PC-3 (cell line): ENCODE measurements around the gene ATOH8. TPM values are rescaled to one million over a fixed set of nuclear protein-coding genes. Genes with fewer than 3 reads are reported as not detected.
"Not testable (repeated sequence)": the region's sequence is repeated elsewhere in the genome, so short reads cannot be mapped to it uniquely, and the experiment has no call there.

Experiments
- ATAC-seq: fragments of 200-7000 bp; cut with Tn5 transposase; 2 replicates; pipeline ENCODE4 v1.9.1; 2020; ENCODE audit warnings: mild to moderate bottlenecking, moderate library complexity
- BruUV-seq: library from RNA; stranded (reverse); fragments of 400-500 nt; replicated peaks from 2 replicates; lab custom pipeline; 2021; lab: Mats Ljungman, UMichigan
- CTCF ChIA-PET: fragments of 300-600 bp; sonication (Branson Sonifier 250); formaldehyde crosslinking; loops from one replicate; lab custom pipeline; 2022; ENCODE audit warnings: antibody characterized with exemption; lab: Charles Lee
- POLR2A ChIA-PET: fragments of 300-600 bp; sonication (Branson Sonifier 250); formaldehyde crosslinking; loops from one replicate; lab custom pipeline; 2022; ENCODE audit warnings: antibody characterized with exemption; ENCODE audit not compliant: unreplicated experiment; lab: Charles Lee
- DNase-seq: peaks from one replicate; pipeline ENCODE4 v3.0.0-alpha.2; 2015
- H2AFZ ChIP-seq: fragments of 300-600 bp; sonication (generic); 2 replicates; pipeline ENCODE4 v1.6.0; 2016; ENCODE audit warnings: antibody characterized with exemption, low read length
- H3F3A ChIP-seq: fragments of 300-600 bp; sonication (generic); one replicate; pipeline ENCODE4 v1.6.0; 2017; ENCODE audit warnings: antibody characterized with exemption, low read length, control low read depth, mild to moderate bottlenecking; ENCODE audit not compliant: unreplicated experiment
- H3K27ac ChIP-seq: fragments of 300-600 bp; sonication (generic); 2 replicates; pipeline ENCODE4 v1.5.1; 2016; ENCODE audit warnings: mild to moderate bottlenecking, low read length
- H3K27me3 ChIP-seq: fragments of 300-600 bp; sonication (generic); 2 replicates; pipeline ENCODE4 v1.6.1; 2016; ENCODE audit warnings: low read length, mixed read lengths
- H3K36me3 ChIP-seq: fragments of 300-600 bp; sonication (generic); 2 replicates; pipeline ENCODE4 v1.6.1; 2016; ENCODE audit warnings: low read depth, mixed run types, low read length, mixed read lengths
- H3K4me1 ChIP-seq: fragments of 300-600 bp; sonication (generic); 2 replicates; pipeline ENCODE4 v1.5.1; 2016; ENCODE audit warnings: low read length; ENCODE audit not compliant: insufficient read depth
- H3K4me2 ChIP-seq: fragments of 300-600 bp; sonication (generic); 2 replicates; pipeline ENCODE4 v1.6.0; 2016; ENCODE audit warnings: low read length
- H3K4me3 ChIP-seq: fragments of 300-600 bp; sonication (generic); 2 replicates; pipeline ENCODE4 v1.5.1; 2016; ENCODE audit warnings: mild to moderate bottlenecking, low read length, mixed read lengths
- H3K79me2 ChIP-seq: fragments of 300-600 bp; sonication (generic); 2 replicates; pipeline ENCODE4 v1.6.1; 2017; ENCODE audit warnings: low read length, mixed read lengths
- H3K9ac ChIP-seq: fragments of 300-600 bp; sonication (generic); 2 replicates; pipeline ENCODE4 v1.6.0; 2016; ENCODE audit warnings: mild to moderate bottlenecking, low read length
- H3K9me2 ChIP-seq: fragments of 300-600 bp; sonication (generic); replicated peaks from 2 replicates; pipeline ENCODE4 v1.6.1; 2016; ENCODE audit warnings: mixed run types, low read length, mixed read lengths
- H3K9me3 ChIP-seq: fragments of 300-600 bp; sonication (generic); 2 replicates; pipeline ENCODE4 v1.6.1; 2016; ENCODE audit warnings: low read length, mixed read lengths
- H4K20me1 ChIP-seq: fragments of 300-600 bp; sonication (generic); 2 replicates; pipeline ENCODE4 v1.6.1; 2016; ENCODE audit warnings: low read length, mixed read lengths
- EZH2 ChIP-seq: fragments of 300-600 bp; sonication (generic); IDR thresholded peaks from one replicate; pipeline ENCODE4 v1.6.1; 2017; ENCODE audit warnings: antibody characterized with exemption, mild to moderate bottlenecking, low read length; ENCODE audit not compliant: unreplicated experiment
- EZH2phosphoT487 ChIP-seq: fragments of 300-600 bp; sonication (generic); IDR thresholded peaks from 2 replicates; pipeline ENCODE4 v1.6.1; 2018; ENCODE audit warnings: mild to moderate bottlenecking, antibody characterized with exemption, low read length, borderline replicate concordance
- intact Hi-C: fragments of 100-400 bp; cut with micrococcal nuclease; formaldehyde crosslinking; loops from 2 replicates; pipeline ENCODE4 v1.9.0; 2023
- total RNA-seq: library from RNA; depleted of rRNA; stranded (reverse); fragments of >200 nt; gene quantifications from 2 replicates; pipeline ENCODE4 v1.2.3, GENCODE V29; 2014
- TF ChIP-seq, protein P1 (sequence below): fragments of 300-600 bp; sonication (generic); conservative IDR thresholded peaks from 2 replicates; pipeline ENCODE4 v1.5.1; 2017; ENCODE audit warnings: antibody characterized with exemption, low read depth, mild to moderate bottlenecking, low read length

Gene ATOH8
- total RNA-seq, 1 experiment from 2014 or later, result 0.04 TPM

DNA sequence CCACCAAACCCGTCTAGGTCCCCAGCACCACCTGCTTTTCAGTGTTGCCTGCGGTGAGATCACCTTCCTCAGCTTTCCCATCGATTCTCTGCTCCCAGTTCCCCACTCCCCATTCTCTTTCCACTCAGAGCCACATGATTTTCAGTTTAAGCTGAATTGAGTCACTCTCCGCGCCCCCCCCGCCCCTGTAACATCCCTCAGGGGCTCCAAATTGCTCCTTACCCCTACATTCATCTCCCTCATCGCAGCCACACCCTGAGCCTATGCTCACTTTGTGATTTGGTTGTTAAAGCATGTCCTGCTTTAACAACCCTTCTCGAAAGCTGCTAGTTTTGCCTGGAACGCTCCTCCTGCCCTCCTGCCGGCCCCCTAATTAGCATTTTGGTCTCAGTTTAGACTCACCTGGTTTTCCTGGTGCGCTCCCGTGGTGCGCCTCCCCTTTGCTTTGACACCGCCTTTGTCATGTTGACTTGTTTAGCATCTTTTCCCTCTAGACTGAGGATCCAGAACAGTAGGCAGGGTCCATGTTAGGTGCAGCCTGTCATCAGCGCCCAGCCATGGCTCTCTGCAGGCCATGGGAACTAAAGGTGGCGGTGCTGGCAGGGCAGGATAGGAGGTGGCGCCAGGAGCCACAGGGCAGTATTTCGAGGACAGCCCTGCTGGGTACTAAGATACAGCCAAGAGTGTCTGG is 74.2 kb downstream of the ATOH8 start:
- POLR2A ChIA-PET, result no interaction called here
- CTCF ChIA-PET, result interaction anchor here (0.5 to 1.9 kb wide), 18 partner anchors 10 to 377 kb away, joined by 3 to 13 read pairs (median 4); partner anchors contain the start of genes POLR1A and PTCD3

DNA sequence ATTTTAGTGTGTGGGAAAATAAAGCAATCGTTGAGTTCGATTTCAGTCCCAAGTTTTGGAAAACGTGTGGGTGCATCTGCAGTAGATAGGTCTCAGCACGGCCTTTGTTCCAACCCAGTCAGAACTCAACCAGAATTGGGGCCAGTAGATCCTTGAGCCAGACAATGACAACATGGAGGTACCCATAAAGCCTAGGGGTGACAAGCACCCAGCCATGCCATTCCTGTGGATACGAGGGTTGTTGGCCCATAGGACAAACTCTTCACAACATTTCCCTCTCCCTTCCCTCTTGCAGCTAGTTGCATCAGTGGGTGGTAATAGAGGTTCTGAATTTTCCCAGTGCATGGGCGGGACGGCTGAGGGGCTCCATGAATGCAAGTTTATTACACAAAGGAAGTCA is 74.9 kb downstream of the ATOH8 start:
- DNase-seq, result no peak
- CTCF ChIA-PET, result no interaction called here
- no peak overlapping the region for H3K4me3 ChIP-seq
- H3K9me3 ChIP-seq, result no peaks in the 10 kb centered on the region
- no peaks in the 10 kb centered on the region for H3F3A ChIP-seq
- H4K20me1 ChIP-seq, result no peaks in the 10 kb centered on the region
- intact Hi-C loops, result no loop called here
- TF ChIP-seq, protein P1, sequence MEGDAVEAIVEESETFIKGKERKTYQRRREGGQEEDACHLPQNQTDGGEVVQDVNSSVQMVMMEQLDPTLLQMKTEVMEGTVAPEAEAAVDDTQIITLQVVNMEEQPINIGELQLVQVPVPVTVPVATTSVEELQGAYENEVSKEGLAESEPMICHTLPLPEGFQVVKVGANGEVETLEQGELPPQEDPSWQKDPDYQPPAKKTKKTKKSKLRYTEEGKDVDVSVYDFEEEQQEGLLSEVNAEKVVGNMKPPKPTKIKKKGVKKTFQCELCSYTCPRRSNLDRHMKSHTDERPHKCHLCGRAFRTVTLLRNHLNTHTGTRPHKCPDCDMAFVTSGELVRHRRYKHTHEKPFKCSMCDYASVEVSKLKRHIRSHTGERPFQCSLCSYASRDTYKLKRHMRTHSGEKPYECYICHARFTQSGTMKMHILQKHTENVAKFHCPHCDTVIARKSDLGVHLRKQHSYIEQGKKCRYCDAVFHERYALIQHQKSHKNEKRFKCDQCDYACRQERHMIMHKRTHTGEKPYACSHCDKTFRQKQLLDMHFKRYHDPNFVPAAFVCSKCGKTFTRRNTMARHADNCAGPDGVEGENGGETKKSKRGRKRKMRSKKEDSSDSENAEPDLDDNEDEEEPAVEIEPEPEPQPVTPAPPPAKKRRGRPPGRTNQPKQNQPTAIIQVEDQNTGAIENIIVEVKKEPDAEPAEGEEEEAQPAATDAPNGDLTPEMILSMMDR, result no peak
- TF ChIP-seq EZH2 (no peak), EZH2phosphoT487 (no peak)
- no TSS peak for BruUV-seq
- no peak overlapping the region for H3K27ac ChIP-seq
- H3K36me3 ChIP-seq, result no peaks in the 10 kb centered on the region
- no peak overlapping the region for H3K9ac ChIP-seq
- no peaks in the 10 kb centered on the region for H3K4me1 ChIP-seq
- no peaks in the 10 kb centered on the region for H3K27me3 ChIP-seq
- no peaks in the 10 kb centered on the region for H3K79me2 ChIP-seq
- no peak overlapping the region for H2AFZ ChIP-seq
- POLR2A ChIA-PET, result no interaction called here
- no peaks in the 10 kb centered on the region for H3K9me2 ChIP-seq
- H3K4me2 ChIP-seq, result no peak overlapping the region
- no peak for ATAC-seq

More for the DNA sequence above, 74.2 kb downstream of the ATOH8 start:
- Histone ChIP-seq H2AFZ (peak overlapping the region; percentile 76), H3K4me1 (no peaks in the 10 kb centered on the region), H3K9me3 (no peaks in the 10 kb centered on the region), H3K27me3 (no peaks in the 10 kb centered on the region), H3F3A (no peaks in the 10 kb centered on the region), H3K79me2 (no peaks in the 10 kb centered on the region), H3K36me3 (no peaks in the 10 kb centered on the region), H3K9ac (no peak overlapping the region), H3K4me2 (peak overlapping the region; percentile 88), H4K20me1 (no peaks in the 10 kb centered on the region), H3K4me3 (peak overlapping the region; percentile 59), H3K27ac (no peak overlapping the region), H3K9me2 (no peaks in the 10 kb centered on the region)
- TF ChIP-seq, protein P1, result no peak
- no peak for TF ChIP-seq EZH2phosphoT487
- no peak for TF ChIP-seq EZH2
- ATAC-seq, result no peak
- no TSS peak for BruUV-seq
- no peak for DNase-seq
- intact Hi-C loops, result loop anchor here (1.0 to 2.0 kb wide), 3 partner anchors 61 to 252 kb away; partner anchors contain the start of gene ST3GAL5

DNA sequence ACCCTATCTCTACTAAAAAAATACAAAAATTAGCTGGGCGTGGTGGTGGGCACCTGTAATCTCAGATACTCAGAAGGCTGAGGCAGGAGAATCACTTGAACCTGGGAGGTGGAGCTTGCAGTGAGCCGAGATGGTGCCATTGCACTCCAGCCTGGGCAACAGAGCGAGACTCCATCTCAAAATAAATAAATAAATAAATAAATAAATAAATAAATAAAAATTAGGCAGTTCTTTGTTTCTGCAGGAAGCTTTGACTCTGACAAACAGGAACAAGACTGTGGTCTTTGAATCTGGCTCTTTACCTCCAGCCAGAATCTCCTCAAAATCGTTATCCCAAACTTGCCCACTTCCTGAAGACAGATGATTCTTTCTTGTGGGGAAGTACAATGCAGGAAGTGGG is 75.6 kb downstream of the ATOH8 start:
- ATAC-seq, H3K27me3 ChIP-seq, H3K9me3 ChIP-seq, H2AFZ ChIP-seq, H3K79me2 ChIP-seq, DNase-seq, H3K9me2 ChIP-seq, H3K4me1 ChIP-seq, H3K27ac ChIP-seq, CTCF ChIA-PET, POLR2A ChIA-PET, H3K36me3 ChIP-seq, BruUV-seq, H3K9ac ChIP-seq, H3K4me3 ChIP-seq, intact Hi-C loops, H3K4me2 ChIP-seq, H3F3A ChIP-seq, H4K20me1 ChIP-seq: not testable (repeated sequence)
